GM21381 (cell line): ENCODE results near the gene CLDN8.

Source experiments
- ATAC-seq: cut with Tn5 transposase; IDR thresholded peaks from one replicate; pipeline ENCODE4 v1.9.1; 2021; ENCODE audit warnings: mild to moderate bottlenecking, moderate library complexity; ENCODE audit not compliant: unreplicated experiment

Gene CLDN8

DNA sequence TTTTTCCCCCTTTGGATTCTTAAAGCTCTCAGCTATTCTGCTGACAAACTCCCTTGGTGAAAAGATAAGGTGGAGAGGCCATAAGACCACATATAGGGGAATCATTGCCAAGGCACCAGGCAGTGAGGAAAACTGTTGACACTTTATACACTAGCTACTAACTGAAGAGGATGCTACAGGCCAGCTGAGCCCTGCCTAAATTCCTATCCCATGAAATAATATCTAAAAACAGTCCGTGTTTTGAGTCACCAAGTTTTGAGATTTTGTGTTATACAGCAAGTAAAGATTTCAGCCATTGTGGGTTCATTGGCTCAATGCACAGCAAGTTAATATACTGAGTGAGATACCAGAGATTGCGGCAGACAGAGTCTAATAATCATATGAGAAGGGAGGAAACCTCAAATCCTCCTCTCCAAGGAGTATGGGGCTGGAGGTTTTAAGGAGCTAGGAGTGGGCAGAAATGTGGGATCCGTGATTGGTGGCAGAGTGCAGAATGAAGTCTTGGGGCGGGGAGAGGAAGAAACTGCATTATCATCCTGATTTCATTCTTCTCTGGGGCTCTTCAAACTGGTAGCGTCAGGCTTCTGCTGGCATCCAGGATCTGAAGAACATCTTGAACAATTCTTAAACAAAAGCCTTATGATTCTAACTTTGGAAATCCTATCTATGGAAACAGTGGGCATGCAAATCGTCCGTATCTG lies 9.2 kb downstream of the CLDN8 start:
- no peak for ATAC-seq

DNA sequence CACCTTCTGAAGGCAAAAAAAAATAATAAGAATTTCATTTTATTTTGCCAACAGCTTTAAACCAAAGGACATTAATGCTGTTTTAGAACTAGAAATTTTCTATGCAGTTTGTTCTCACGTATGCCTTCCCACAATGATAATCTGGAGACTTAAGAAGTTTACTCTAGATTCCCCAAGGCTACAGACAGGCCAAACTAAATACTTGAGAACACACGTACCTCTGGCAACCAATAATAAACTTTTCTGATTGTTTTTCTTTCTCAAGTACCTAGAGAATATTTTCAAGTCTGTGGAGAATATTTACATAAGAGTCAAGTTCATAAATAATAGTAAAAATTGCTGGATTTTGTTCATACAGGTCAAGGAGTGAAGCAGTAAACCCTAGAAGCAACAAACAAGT lies 15.9 kb downstream of the CLDN8 start:
- no peak for ATAC-seq

DNA sequence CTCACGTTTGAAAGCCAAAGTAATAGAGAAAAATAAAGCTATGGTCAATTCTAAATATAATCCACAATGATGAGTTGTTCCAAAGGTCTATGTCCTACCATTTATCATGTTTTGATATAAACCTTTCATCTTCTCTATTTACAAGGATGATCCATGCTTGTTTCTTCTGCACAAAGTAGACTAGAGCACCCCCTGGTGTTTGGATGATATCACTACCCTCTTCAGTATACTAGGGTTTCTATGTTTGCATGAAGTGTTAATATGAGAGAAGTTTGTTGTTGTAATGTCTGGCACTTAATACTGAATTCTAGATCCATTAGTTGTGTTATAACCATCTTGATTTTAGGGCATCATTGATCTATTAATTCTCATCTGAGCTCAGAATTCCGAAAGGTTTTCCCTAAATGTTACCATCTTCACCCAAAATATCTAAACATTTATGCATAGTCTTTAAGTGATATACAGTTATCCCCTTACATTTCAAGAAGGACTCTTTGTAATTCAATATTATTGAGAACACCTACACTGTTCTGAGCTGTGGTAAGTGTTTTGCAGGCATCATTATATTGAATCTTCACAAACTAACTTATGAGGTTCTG lies 21.1 kb downstream of the CLDN8 start:
- no peak for ATAC-seq

DNA sequence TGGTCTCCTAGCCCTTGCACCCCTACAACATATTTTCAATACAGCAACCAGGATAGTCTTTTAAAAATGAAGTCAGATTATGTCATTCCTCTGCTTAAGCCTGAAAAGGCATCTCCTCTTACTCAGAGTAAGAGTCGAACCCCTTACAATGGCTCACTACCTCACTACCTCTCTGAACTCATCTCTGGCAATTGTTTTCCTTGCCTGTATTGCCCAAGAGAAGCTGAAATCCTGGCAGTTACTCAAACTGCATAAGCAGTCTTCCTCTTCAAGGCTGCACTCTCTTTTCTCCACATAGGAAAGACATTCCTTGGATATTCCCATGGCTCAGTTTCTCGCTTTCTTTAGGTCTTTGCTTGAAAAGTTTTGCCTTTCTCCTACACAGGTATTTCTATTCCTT lies 22.7 kb downstream of the CLDN8 start:
- ATAC-seq = no peak

DNA sequence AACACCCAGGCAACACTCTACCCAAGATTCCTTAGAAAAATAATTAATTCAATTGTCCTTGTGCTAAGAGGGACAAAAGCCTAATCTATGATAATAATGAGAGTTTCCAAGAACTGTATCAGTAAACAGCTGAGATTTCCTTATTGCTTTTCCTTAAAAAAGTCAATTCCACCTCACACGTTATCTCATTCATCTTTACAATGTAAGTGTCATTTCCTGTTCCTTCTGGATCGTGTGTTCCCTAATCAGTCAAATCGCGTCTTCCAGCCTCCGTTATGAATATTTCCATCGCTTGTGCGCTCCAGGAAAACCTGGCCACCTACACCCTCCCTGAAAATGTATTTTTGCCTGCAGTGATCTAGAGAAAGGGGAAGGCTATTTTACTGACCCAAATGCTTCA lies 25.3 kb downstream of the CLDN8 start:
- no peak for ATAC-seq

DNA sequence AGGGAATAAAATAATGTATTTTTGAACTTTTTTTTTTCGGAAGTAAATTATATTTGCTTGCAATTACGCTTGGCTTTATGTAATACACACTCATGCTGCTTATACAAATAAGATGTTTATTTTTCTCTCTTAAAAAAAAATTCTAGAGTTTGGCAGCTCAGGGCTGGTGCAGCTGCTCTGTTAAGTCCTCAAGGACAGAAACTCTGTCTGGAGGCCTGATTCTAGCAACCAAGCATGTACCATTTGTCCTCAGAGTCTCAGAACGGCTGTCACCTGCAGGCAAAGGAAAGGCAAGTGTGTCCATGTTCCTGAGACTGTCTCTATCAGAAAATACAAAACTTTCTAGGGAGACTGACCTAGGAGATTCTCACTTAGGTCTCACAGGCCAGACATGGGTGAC lies 26.1 kb downstream of the CLDN8 start:
- ATAC-seq = no peak

DNA sequence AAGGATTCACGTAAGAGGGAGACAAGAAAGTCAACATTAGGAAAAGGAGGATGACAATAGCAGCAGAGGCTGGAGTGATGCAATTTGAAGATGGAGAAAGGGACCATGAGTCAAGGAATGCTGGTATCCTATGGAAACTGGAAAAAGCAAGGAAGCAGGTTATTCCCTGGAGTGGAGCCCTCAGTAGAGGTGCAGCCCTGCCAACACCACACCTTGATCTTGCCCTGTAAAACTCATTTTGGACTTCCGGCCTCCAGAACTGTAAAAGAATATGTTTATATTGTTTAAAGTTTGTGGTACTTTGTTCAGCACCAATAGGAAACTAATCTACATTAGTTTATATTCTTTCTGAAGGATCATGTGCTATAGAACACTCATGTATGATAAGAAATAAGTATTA lies 29.7 kb downstream of the CLDN8 start:
- ATAC-seq = no peak

DNA sequence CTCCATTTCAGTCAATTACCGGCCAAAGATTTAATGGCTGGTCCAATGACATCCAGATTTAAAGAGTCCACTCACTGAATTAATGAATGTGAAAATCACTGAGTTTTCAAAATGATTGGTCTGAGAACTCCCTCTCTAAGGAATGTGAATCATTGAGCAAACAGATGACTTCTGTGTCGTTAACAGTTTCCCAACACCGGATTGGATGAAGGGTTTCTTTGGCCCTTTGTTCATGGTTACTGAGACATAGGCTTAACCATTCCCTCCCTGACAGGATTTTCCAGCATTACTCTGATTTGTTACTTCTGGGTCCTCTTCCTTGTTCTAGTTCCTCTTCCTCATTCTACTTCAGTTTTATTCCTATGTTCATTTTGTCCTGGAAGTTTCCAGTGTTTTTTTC lies 47.8 kb downstream of the CLDN8 start:
- ATAC-seq = no peak

DNA sequence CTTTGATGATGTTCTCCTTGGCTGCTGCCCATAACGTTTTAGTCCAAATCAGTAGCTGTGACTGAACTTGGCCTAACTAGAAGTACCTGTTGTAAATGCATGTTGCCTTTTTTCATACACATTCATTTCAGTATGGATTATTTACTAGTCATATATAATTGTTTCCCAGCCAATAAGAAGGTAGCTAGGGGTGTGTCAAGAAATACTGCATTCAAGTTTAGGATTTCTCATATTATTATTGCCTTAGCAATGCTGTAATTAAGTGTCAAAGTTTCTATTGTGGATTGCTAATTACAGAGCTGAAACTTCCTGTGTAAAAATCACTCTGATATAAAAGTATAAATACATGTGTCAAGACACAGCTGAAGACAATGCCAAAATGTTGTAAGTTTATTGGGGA lies 49.2 kb downstream of the CLDN8 start, which contains the start of gene CLDN17:
CLDN17 (minus strand) TSS at position 101 of the 400 bp plus-strand sequence. CDS start 188 bp downstream, outside the sequence.
- ATAC-seq = no peak

DNA sequence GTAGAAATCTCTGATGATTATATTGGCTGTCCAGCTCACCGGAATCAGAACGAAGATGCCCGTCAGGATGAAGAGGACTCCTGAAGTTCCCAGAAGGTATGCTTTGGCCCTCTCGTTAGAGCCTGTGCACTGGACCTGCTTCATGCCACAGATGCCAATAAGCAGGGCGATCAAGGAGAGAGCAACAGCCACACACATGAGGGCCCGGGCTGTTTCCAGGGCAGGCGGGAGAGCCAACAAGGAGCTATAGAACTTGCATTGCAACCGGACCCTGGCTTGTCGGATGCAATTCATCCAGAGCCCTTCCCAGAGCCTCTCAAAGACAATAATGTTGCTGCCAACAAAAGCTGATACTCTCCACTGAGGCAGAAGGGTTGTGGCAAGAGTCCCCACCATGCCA lies 49.7 kb downstream of the CLDN8 start:
- ATAC-seq = no peak

DNA sequence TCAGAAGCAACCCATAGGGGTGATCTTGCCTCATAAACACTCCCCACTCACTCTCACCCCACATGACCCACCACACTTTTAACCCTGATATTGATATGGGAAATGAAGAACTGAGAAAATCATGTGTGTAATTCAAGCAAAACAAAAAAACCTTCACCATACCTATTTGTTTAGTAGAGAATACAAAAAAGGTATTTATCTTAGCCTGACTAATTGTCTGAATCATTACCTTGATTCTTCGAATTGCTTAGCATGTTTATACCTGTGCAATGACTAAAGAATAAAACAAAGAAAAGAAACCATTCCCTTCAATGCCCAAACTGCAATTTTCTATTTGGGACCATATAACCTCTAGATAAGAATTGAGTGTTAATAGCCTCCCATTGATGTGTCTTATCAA lies 51.1 kb downstream of the CLDN8 start:
- ATAC-seq = no peak
